A673 (cell line): ENCODE measurements around the gene CNPY1.

Experiments used
- CTCF ChIP-seq: fragments of 300-800, 200-600 bp; sonication (generic); conservative IDR thresholded peaks from 2 replicates; pipeline ENCODE4 v1.5.1; 2017; ENCODE audit warnings: low read depth, mild to moderate bottlenecking, antibody characterized with exemption, low read length, moderate library complexity, mixed read lengths
- EZH2 ChIP-seq: fragments of 200-600 bp; sonication (generic); IDR thresholded peaks from 2 replicates; pipeline ENCODE4 v1.6.1; 2017; ENCODE audit warnings: borderline replicate concordance, low read depth, mild to moderate bottlenecking, mixed read lengths, antibody characterized with exemption, low read length; ENCODE audit not compliant: poor library complexity, severe bottlenecking

GRCh38 chr7:155521007-155521742 lies 25.2 kb downstream of the CNPY1 start:
- TF ChIP-seq CTCF (no peak), EZH2 (no peak)
